Measurements from ENCODE around the gene KCNJ10.

DNA sequence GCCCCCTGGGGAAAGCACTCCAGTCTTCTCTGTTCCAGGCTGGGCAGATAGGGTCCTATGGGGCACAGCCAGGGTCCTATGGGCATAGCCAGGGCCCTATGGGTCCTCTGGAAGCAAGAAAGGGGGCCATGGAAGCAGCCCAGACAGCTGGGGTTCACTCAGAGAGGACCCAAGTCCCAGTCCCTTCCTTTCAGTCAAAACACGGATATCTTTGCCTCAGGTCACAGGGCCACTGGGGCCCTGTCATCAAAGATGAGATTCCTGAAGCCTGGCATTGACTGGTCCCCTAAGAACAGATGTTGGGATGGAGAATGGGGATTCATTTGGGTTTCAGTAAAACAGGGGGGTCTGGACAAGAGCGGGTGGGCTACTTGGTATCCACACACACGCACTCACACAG, 19.9 kb upstream of the KCNJ10 start:
- TF ChIP-seq, protein P1, sequence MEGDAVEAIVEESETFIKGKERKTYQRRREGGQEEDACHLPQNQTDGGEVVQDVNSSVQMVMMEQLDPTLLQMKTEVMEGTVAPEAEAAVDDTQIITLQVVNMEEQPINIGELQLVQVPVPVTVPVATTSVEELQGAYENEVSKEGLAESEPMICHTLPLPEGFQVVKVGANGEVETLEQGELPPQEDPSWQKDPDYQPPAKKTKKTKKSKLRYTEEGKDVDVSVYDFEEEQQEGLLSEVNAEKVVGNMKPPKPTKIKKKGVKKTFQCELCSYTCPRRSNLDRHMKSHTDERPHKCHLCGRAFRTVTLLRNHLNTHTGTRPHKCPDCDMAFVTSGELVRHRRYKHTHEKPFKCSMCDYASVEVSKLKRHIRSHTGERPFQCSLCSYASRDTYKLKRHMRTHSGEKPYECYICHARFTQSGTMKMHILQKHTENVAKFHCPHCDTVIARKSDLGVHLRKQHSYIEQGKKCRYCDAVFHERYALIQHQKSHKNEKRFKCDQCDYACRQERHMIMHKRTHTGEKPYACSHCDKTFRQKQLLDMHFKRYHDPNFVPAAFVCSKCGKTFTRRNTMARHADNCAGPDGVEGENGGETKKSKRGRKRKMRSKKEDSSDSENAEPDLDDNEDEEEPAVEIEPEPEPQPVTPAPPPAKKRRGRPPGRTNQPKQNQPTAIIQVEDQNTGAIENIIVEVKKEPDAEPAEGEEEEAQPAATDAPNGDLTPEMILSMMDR (IDR thresholded peaks at IDR 0.05; ENCODE audit: poor library complexity) = no peak
- TF ChIP-seq EZH2 (IDR thresholded peaks at IDR 0.05; ENCODE audit: borderline replicate concordance) (no peak), EZH2phosphoT487 (IDR thresholded peaks at IDR 0.05; ENCODE audit: low read depth, severe bottlenecking, unreplicated experiment) (no peak)
